Erythroblast (primary cell): Measurements from ENCODE around the gene TRIM16.
"Not testable (repeated sequence)": the region's sequence is repeated elsewhere in the genome, so short reads cannot be mapped to it uniquely, and the experiment has no call there.

Experiments
- GATA1 ChIP-seq: IDR thresholded peaks from 2 replicates; pipeline ENCODE4 v1.6.1; 2011; ENCODE audit warnings: low read depth, mild to moderate bottlenecking, control low read depth, low read length, moderate library complexity
- POLR2A ChIP-seq: IDR thresholded peaks from 2 replicates; pipeline ENCODE4 v1.6.1; 2011; ENCODE audit warnings: mild to moderate bottlenecking, low read length

GRCh38 chr17:15675991-15676390 is 8.1 kb downstream of the TRIM16 start:
- not testable (repeated sequence) for TF ChIP-seq POLR2A, GATA1
